ENCODE measurements around the gene TNKS1BP1. TPM values are rescaled to one million over a fixed set of nuclear protein-coding genes. Genes with fewer than 3 reads are reported as not detected.

TNKS1BP1 gene
- total RNA-seq, 1 donor from 2014 or later = 32.6 TPM

GRCh38 chr11:57278721-57279095 lies 46.0 kb downstream of the TNKS1BP1 start:
- H3K9me3 ChIP-seq (replicated peaks) = peaks cover under 1% of the 10 kb centered on the region
- no peak for TF ChIP-seq CTCF (IDR thresholded peaks at IDR 0.05; ENCODE audit: borderline replicate concordance)
- no peaks in the 10 kb centered on the region for H3K27me3 ChIP-seq (ENCODE audit: low read depth)
- H3K4me3 ChIP-seq = no peak overlapping the region
- H3K27ac ChIP-seq (replicated peaks) = peak overlapping the region; percentile 81
- H3K4me1 ChIP-seq = peaks cover 37% of the 10 kb centered on the region
- no peaks in the 10 kb centered on the region for H3K36me3 ChIP-seq
- intact Hi-C loops (cut with micrococcal nuclease) = no loop called here
- no peak for DNase-seq

- no peaks in the 10 kb centered on the region for H3K36me3 ChIP-seq
- peak overlapping the region; percentile 81 for H3K27ac ChIP-seq (replicated peaks)
- DNase-seq = peak; percentile 67
- peaks cover 37% of the 10 kb centered on the region for H3K4me1 ChIP-seq
- intact Hi-C loops (cut with micrococcal nuclease) = no loop called here
- peaks cover 7% of the 10 kb centered on the region for H3K9me3 ChIP-seq (replicated peaks)
- peak overlapping the region; percentile 26 for H3K4me3 ChIP-seq
- H3K27me3 ChIP-seq (ENCODE audit: low read depth) = no peaks in the 10 kb centered on the region
- TF ChIP-seq CTCF (IDR thresholded peaks at IDR 0.05; ENCODE audit: borderline replicate concordance) = peak; percentile 88
Observed at GRCh38 chr11:57277845-57278720, 46.7 kb downstream of the TNKS1BP1 start.

- Histone ChIP-seq H3K27ac (replicated peaks) (peak overlapping the region; percentile 81), H3K36me3 (no peaks in the 10 kb centered on the region), H3K4me3 (peak overlapping the region; percentile 26)
Observed at GRCh38 chr11:57276971-57277675, 47.6 kb downstream of the TNKS1BP1 start.

GRCh38 chr11:57276169-57276970 lies 48.4 kb downstream of the TNKS1BP1 start:
- Histone ChIP-seq H3K4me3 (no peak overlapping the region), H3K9me3 (replicated peaks) (peaks cover 9% of the 10 kb centered on the region), H3K4me1 (peaks cover 37% of the 10 kb centered on the region), H3K36me3 (no peaks in the 10 kb centered on the region), H3K27me3 (ENCODE audit: low read depth) (no peaks in the 10 kb centered on the region), H3K27ac (replicated peaks) (peak overlapping the region; percentile 81)
- TF ChIP-seq CTCF (IDR thresholded peaks at IDR 0.05; ENCODE audit: borderline replicate concordance) = no peak
- no peak for DNase-seq
- intact Hi-C loops (cut with micrococcal nuclease) = no loop called here

More at GRCh38 chr11:57276971-57277675, 47.6 kb downstream of the TNKS1BP1 start:
- TF ChIP-seq CTCF (IDR thresholded peaks at IDR 0.05; ENCODE audit: borderline replicate concordance) = no peak
- H3K9me3 ChIP-seq (replicated peaks) = peaks cover 9% of the 10 kb centered on the region
- no peak for DNase-seq
- no peaks in the 10 kb centered on the region for H3K27me3 ChIP-seq (ENCODE audit: low read depth)
- peaks cover 37% of the 10 kb centered on the region for H3K4me1 ChIP-seq
- intact Hi-C loops (cut with micrococcal nuclease) = no loop called here

- H3K27ac ChIP-seq (replicated peaks) = peak overlapping the region; percentile 81
- intact Hi-C loops (cut with micrococcal nuclease) = no loop called here
- no peaks in the 10 kb centered on the region for H3K36me3 ChIP-seq
- no peak for DNase-seq
- H3K4me1 ChIP-seq = peaks cover 37% of the 10 kb centered on the region
- TF ChIP-seq CTCF (IDR thresholded peaks at IDR 0.05; ENCODE audit: borderline replicate concordance) = no peak
- peaks cover 9% of the 10 kb centered on the region for H3K9me3 ChIP-seq (replicated peaks)
- H3K27me3 ChIP-seq (ENCODE audit: low read depth) = no peaks in the 10 kb centered on the region
- H3K4me3 ChIP-seq = no peak overlapping the region
Observed at GRCh38 chr11:57275582-57275981, 49.2 kb downstream of the TNKS1BP1 start.

Data from left ventricle myocardium inferior (tissue), 1 donor.